GM20000 (cell line): ENCODE data around the gene MED13.

Source experiments
- DNase-seq: peaks from one replicate; pipeline ENCODE4 v3.0.0; 2012; ENCODE audit warnings: low spot score
- CTCF ChIP-seq: IDR thresholded peaks from 2 replicates; pipeline ENCODE4 v1.5.1; 2012; ENCODE audit warnings: mild to moderate bottlenecking, control low read depth; ENCODE audit errors: extremely low read depth, missing control alignments

The MED13 gene

DNA sequence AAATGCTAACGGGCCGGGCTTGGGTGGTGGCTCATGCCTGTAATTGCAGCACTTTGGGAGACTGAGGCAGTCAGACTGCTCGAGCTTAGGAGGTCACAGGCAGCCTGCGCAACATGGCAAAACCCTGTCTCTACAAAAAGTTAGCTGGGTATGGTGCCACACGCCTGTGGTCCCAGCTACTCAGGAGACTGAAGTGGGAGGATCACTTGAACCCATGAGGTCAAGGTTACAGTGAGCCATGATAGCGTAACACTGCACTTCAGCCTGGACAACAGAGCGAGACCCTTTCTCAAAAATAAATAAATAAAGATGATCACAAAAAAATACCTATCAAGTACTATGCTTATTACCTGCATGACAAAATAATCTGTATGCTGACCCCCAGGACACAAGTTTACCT, 91.0 kb downstream of the MED13 start:
- no peak for TF ChIP-seq CTCF
- no peak for DNase-seq

- no peak for TF ChIP-seq CTCF
- no peak for DNase-seq
Observed at GRCh38 chr17:61972311-61972710, 92.8 kb downstream of the MED13 start.

- no peak for DNase-seq
- no peak for TF ChIP-seq CTCF
Observed at GRCh38 chr17:61970030-61970429, 95.0 kb downstream of the MED13 start.

- no peak for DNase-seq
- no peak for TF ChIP-seq CTCF
Observed at GRCh38 chr17:61968757-61969156, 96.3 kb downstream of the MED13 start.

GRCh38 chr17:61967729-61968128, 97.3 kb downstream of the MED13 start:
- DNase-seq, result no peak
- TF ChIP-seq CTCF, result no peak

DNA sequence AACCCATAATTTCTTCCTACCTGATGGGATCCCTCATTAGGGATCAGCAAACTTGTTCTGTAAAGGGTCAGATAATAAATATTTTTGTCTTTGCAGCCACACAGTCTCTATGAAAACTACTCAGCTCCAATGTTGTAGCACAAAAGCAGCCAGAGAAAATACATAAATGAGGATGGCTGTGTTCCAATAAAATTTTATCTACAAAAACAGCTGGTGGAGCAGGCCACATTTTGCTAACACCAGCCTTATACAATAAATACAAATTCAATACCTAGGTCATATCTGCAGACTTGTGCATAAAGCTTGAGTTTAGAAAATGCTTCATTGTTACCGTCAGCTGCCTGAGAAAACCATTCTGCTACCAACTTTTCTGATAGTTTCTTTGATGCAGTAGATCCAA, 98.9 kb downstream of the MED13 start:
- no peak for DNase-seq
- TF ChIP-seq CTCF, result no peak

DNA sequence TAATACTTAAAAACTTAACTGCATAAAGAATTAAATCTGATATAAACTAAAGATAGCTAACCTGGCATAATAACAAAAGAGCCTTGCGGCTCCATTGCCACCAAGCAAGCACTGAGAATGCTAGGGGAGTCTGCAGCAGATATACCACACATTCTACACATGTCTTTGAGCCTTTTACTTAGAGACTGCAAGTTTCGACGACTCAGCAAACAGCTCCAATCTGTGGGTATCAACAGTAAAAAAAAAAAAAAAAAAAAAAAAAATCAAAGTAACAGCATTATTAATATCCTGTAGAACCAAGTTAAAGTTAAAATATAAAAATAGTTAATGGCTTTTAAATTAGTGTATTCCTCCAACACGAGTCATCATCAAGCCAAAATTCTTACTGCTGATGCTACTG, 109.5 kb downstream of the MED13 start:
- DNase-seq, result no peak
- TF ChIP-seq CTCF, result no peak
